Measurements from ENCODE around the gene PKIG.

The PKIG gene

DNA sequence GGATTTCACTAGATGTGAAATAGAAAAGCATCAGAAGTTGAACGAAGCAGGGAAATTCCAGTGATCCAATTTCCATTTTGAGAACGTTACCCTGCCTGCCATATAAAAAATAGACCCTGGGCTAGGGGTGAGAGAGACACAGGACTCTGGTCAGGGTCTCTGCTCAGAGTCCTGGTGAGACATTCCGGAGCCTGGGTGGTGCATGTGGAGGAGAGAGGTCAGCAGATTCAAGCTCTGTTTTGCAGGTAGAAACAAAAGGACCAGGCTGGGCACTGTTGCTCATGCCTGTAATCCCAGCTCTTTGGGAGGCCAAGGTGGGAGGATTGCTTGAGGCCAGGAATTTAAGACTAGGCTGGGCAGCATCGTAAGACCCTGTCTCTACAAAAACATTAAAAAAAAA, 17.9 kb downstream of the PKIG start:
- no peak overlapping the region for H3K4me3 ChIP-seq (replicated peaks; ENCODE audit: low read depth, low read length)
- TF ChIP-seq, protein P1, sequence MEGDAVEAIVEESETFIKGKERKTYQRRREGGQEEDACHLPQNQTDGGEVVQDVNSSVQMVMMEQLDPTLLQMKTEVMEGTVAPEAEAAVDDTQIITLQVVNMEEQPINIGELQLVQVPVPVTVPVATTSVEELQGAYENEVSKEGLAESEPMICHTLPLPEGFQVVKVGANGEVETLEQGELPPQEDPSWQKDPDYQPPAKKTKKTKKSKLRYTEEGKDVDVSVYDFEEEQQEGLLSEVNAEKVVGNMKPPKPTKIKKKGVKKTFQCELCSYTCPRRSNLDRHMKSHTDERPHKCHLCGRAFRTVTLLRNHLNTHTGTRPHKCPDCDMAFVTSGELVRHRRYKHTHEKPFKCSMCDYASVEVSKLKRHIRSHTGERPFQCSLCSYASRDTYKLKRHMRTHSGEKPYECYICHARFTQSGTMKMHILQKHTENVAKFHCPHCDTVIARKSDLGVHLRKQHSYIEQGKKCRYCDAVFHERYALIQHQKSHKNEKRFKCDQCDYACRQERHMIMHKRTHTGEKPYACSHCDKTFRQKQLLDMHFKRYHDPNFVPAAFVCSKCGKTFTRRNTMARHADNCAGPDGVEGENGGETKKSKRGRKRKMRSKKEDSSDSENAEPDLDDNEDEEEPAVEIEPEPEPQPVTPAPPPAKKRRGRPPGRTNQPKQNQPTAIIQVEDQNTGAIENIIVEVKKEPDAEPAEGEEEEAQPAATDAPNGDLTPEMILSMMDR (IDR thresholded peaks at IDR 0.05; ENCODE audit: low read length, missing control alignments) = no peak

DNA sequence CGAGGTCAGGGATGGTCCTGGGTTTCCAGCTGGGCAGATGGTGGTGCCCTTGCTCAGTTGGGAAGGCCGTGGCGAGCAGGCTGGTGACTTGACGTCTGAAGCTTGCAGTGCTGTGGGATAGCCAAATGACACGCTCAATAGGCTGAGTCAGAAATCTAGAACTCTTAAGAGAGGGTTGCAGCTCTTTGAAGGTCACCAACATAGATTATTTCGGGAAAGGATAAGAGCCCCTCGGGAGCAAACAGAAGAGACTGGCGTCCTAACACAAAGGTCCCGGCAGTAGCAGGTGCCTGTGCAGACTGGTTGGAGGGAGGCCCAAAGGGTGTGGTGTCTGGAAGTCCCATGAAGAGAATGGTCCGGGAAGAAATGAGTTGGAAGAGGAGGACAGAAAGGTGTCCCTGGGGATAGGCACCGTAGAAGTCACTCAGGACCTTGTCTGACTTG, 18.4 kb downstream of the PKIG start:
- TF ChIP-seq, protein P1 (IDR thresholded peaks at IDR 0.05; ENCODE audit: low read length, missing control alignments) = no peak

More for the DNA sequence above, 17.9 kb downstream of the PKIG start:
- DNase-seq (ENCODE audit: low read depth) = no peak

DNA sequence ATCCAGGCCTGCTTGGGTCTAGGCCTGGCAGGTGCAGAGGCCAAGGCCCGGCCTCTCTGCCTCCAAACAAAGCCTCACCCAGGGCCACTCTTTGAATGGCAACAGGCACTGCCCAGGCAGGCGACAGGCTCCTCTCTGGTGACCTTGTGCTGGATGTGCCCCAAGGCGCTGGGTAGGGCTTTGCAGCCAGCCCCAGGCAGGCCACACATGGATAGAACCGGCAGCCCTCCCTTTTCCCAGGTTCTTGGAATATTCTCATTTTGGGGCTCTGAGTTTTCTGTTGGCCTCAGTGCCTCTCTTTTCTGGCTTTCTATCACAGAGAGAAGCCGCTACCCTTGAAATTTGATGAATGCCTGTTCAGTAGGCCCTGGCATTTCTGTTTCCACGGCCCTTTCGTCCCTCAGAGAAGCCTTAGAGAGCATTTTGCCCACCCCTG, 18.9 kb downstream of the PKIG start:
- no peak for DNase-seq (ENCODE audit: low read depth)
- H3K4me3 ChIP-seq (replicated peaks; ENCODE audit: low read depth, low read length) = no peak overlapping the region
- TF ChIP-seq, protein P1 (IDR thresholded peaks at IDR 0.05; ENCODE audit: low read length, missing control alignments) = no peak

More for the DNA sequence above, 18.4 kb downstream of the PKIG start:
- DNase-seq (ENCODE audit: low read depth) = no peak
- H3K4me3 ChIP-seq (replicated peaks; ENCODE audit: low read depth, low read length) = no peak overlapping the region

DNA sequence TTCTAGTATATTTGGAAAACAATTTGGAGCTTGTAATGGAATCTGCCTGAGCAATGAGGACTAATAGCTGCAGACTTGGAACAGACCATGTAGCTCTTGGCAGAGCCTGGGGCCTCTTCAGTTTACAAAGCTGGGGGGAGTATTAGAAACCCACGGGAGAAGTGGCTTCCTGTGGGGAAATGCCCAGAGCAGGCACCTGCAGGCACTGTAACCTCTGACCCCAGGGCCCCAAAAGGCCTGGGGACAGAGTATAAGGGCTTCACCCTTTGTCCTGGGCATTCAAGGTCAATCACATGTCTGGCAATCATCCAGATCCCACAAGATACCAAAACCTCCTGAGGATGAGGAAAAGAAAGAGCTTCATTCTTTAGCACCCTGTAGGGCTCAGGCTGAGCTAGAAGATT, 19.4 kb downstream of the PKIG start:
- peak; percentile 84 for DNase-seq (ENCODE audit: low read depth)
- H3K4me3 ChIP-seq (replicated peaks; ENCODE audit: low read depth, low read length) = no peak overlapping the region
- TF ChIP-seq, protein P1 (IDR thresholded peaks at IDR 0.05; ENCODE audit: low read length, missing control alignments) = no peak

DNA sequence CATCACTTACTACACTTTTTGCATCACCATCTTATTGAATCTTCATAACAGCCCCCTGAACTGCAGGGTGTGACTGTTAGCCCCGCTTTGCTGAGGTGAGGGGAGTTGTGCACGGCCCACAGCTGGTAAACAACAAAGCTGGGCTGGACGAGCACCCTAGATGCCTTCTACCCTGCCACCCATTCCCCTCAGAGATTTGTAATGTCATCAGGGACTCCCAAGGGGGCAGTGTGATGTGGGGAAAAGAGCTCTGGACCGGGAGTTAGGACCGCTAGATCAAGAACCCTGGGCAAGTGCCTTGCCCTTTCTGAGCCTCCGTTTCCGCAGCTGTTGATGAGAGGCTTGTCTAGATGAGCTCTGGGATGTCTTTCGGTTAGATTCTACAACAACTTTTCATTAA, 20.9 kb downstream of the PKIG start:
- DNase-seq (ENCODE audit: low read depth) = no peak
- TF ChIP-seq, protein P1 (IDR thresholded peaks at IDR 0.05; ENCODE audit: low read length, missing control alignments) = no peak
- H3K4me3 ChIP-seq (replicated peaks; ENCODE audit: low read depth, low read length) = no peak overlapping the region

DNA sequence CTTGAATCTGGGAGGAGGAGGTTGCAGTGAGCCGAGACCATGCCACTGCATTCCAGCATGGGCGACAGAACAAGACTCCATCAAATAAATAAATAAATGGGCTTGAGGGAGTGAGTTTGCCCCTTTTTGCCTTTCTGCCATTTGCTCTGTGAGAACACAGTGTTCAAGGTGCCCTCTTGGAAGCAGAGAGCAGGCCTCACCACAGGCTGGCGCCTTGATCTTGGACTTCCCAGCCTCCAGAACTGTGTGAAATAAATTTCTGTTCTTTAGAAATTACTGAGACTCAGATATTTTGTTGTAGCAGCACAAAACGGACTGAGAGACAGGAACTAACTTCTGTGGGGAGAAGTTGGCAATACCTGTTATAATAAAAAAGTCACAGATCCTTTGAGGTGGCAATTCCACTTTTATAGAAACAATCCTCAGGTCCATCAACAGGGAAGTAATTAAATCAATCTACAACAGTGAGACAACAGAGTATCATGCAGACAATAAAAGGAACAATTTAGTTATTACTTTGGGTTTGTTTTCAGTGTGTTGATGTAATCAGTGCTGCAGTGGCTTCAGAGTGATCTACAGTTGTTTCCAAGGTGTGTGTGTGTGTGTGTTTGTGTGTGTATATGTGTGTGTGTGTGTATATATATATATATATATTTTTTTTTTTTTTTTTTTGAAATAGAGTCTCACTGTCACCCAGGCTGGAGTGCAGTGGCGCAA, 24.5 kb downstream of the PKIG start:
- no peak overlapping the region for H3K4me3 ChIP-seq (replicated peaks; ENCODE audit: low read depth, low read length)
- TF ChIP-seq, protein P1 (IDR thresholded peaks at IDR 0.05; ENCODE audit: low read length, missing control alignments) = no peak
- no peak for DNase-seq (ENCODE audit: low read depth)

DNA sequence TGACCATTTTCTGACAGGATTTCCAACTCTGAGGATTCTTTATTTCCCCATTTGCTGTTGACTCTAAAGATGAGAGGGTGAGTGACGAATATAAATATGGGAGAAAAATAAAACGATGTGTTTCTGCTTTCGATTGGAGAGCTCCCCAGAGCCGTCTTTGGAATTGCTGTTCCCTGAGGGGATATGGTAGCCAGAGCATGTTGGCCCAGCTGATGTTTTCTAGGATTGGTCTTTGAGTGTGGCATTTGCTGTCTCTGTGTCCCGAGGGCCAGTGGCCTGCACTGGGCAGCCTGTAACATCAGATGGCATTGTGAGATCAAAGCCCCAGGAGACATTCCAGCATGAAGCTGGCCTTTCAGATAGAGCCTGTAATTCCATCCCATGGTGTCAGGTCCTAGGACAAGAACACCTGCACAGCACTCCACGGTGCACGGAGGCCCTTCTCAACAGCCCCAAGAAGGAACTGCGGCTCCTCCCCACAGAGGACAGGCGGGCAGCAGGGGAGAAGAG, 26.7 kb downstream of the PKIG start:
- TF ChIP-seq, protein P1 (IDR thresholded peaks at IDR 0.05; ENCODE audit: low read length, missing control alignments) = no peak
- H3K4me3 ChIP-seq (replicated peaks; ENCODE audit: low read depth, low read length) = no peak overlapping the region
- DNase-seq (ENCODE audit: low read depth) = no peak

Measured in fibroblast of pulmonary artery (primary cell).